Tibial nerve (tissue), 4 donors: Measurements from ENCODE around the gene SLC25A21. TPM values are rescaled to one million over a fixed set of nuclear protein-coding genes. Genes with fewer than 3 reads are reported as not detected.

Source experiments
- DNase-seq, 2 donors: peaks; one replicate each; pipeline ENCODE4 v3.0.0-alpha.2; 2019; ENCODE audit warnings: low spot score in 2 of 2
- H3K27ac ChIP-seq, 4 donors: fragments of 200-600 bp; sonication (generic) in 3 of 4; one replicate each; pipeline ENCODE4 v1.5.1; 2017 to 2019; ENCODE audit warnings: mild to moderate bottlenecking in 1 of 4
- H3K27me3 ChIP-seq, 2 donors: fragments of 200-600 bp; sonication (generic) in 1 of 2; one replicate each; pipeline versions ENCODE4 v1.5.1 to v1.6.0; 2017 to 2019
- H3K36me3 ChIP-seq, 3 donors: fragments of 200-600 bp; sonication (generic); one replicate each; pipeline ENCODE4 v1.5.1; 2018 to 2019
- H3K4me1 ChIP-seq, 4 donors: fragments of 200-600 bp; sonication (generic) in 3 of 4; one replicate each; pipeline ENCODE4 v1.5.1; 2017 to 2019
- H3K4me3 ChIP-seq, 4 donors: fragments of 200-600 bp; sonication (generic) in 3 of 4; one replicate each; pipeline ENCODE4 v1.5.1; 2017 to 2019; ENCODE audit warnings: mild to moderate bottlenecking in 1 of 4, moderate library complexity in 1 of 4
- H3K9me3 ChIP-seq, 4 donors: fragments of 200-600 bp; sonication (generic) in 3 of 4; one replicate each; pipeline ENCODE4 v1.5.1; 2017 to 2019
- CTCF ChIP-seq, 5 experiments: fragments of 200-600 bp in 3 of 5; fragments of 450-650 bp in 2 of 5; sonication (generic) in 3 of 5; IDR thresholded peaks; one replicate each; pipeline ENCODE4 v1.5.1; 2016 to 2019; ENCODE audit warnings: antibody characterized with exemption in 5 of 5, mild to moderate bottlenecking in 3 of 5, moderate library complexity in 2 of 5
- EP300 ChIP-seq, 2 donors: sonication (generic); formaldehyde crosslinking; IDR thresholded peaks; one replicate each; pipeline ENCODE4 v1.6.1; 2017; ENCODE audit warnings: antibody characterized with exemption in 2 of 2, mild to moderate bottlenecking in 1 of 2
- POLR2A ChIP-seq, 2 donors: fragments of 450-650 bp; IDR thresholded peaks; one replicate each; pipeline ENCODE4 v1.6.1; 2017; ENCODE audit warnings: antibody characterized with exemption in 2 of 2, mild to moderate bottlenecking in 2 of 2, moderate library complexity in 2 of 2
- WGBS, 2 donors: methylation state at CpG; one replicate each; pipeline ENCODE4 v1.1.5; 2018; 5-methylcytosine and 5-hydroxymethylcytosine counted together
- total RNA-seq, 4 donors: library from RNA; depleted of rRNA; stranded (reverse); fragments of >200 nt; gene quantifications; one replicate each; pipeline ENCODE4 v1.1.0, GENCODE V29; 2016

Gene SLC25A21
- total RNA-seq, 4 donors from 2014 or later: 0.30 to 0.98 (median 0.42) TPM; not detected in 1

- Histone ChIP-seq H3K4me1 (no peaks in the 10 kb centered on the region), H3K27ac (no peak overlapping the region), H3K36me3 (no peaks in the 10 kb centered on the region), H3K4me3 (no peak overlapping the region), H3K27me3 (no peaks in the 10 kb centered on the region), H3K9me3 (no peaks in the 10 kb centered on the region)
- TF ChIP-seq POLR2A (IDR thresholded peaks at IDR 0.05) (no peak), CTCF (IDR thresholded peaks at IDR 0.05) (no peak), EP300 (IDR thresholded peaks at IDR 0.05) (no peak)
- DNase-seq: no peak
- 86 to 89% methylated on average over 5 of the region's 5 CpGs for WGBS, 2 donors
These were observed 195.8 kb downstream of the SLC25A21 start for GRCh38 chr14:36976571-36977023.

GRCh38 chr14:36975834-36976233 is 196.6 kb downstream of the SLC25A21 start:
- no peak for TF ChIP-seq EP300 (IDR thresholded peaks at IDR 0.05)
- no peak for DNase-seq
- 81 to 94% methylated on average over 3 of the region's 3 CpGs for WGBS, 2 donors
- Histone ChIP-seq H3K4me3 (no peak overlapping the region), H3K9me3 (no peaks in the 10 kb centered on the region), H3K27ac (no peak overlapping the region), H3K27me3 (no peaks in the 10 kb centered on the region), H3K4me1 (no peaks in the 10 kb centered on the region), H3K36me3 (no peaks in the 10 kb centered on the region)

GRCh38 chr14:36974985-36975384 is 197.4 kb downstream of the SLC25A21 start:
- 79 to 91% methylated on average over 2 of the region's 2 CpGs for WGBS, 2 donors
- TF ChIP-seq CTCF (IDR thresholded peaks at IDR 0.05) (no peak), EP300 (IDR thresholded peaks at IDR 0.05) (no peak), POLR2A (IDR thresholded peaks at IDR 0.05) (no peak)
- Histone ChIP-seq H3K27ac (no peak overlapping the region), H3K4me1 (no peaks in the 10 kb centered on the region), H3K9me3 (no peaks in the 10 kb centered on the region), H3K27me3 (no peaks in the 10 kb centered on the region), H3K36me3 (no peaks in the 10 kb centered on the region), H3K4me3 (no peak overlapping the region)
- no peak for DNase-seq

- Histone ChIP-seq H3K36me3 (no peaks in the 10 kb centered on the region), H3K27me3 (no peaks in the 10 kb centered on the region), H3K4me1 (no peaks in the 10 kb centered on the region), H3K4me3 (no peak overlapping the region), H3K9me3 (no peaks in the 10 kb centered on the region), H3K27ac (no peak overlapping the region)
- 38 to 39% methylated on average over 1 of the region's 1 CpG for WGBS, 2 donors
- no peak for DNase-seq
- TF ChIP-seq CTCF (IDR thresholded peaks at IDR 0.05) (no peak), POLR2A (IDR thresholded peaks at IDR 0.05) (no peak)
These were observed 198.5 kb downstream of the SLC25A21 start for GRCh38 chr14:36973806-36974442.

- WGBS, 2 donors: 95 to 97% methylated on average over 9 of the region's 9 CpGs
- H3K4me3 ChIP-seq: no peak overlapping the region
- DNase-seq: no peak
These were observed 201.0 kb downstream of the SLC25A21 start for GRCh38 chr14:36971263-36971855.

More at GRCh38 chr14:36971263-36971855, 201.0 kb downstream of the SLC25A21 start:
- no peaks in the 10 kb centered on the region for H3K27me3 ChIP-seq
- TF ChIP-seq POLR2A (IDR thresholded peaks at IDR 0.05) (no peak), CTCF (IDR thresholded peaks at IDR 0.05) (no peak), EP300 (IDR thresholded peaks at IDR 0.05) (no peak)
- H3K4me1 ChIP-seq: no peaks in the 10 kb centered on the region
- no peak overlapping the region for H3K27ac ChIP-seq
- no peaks in the 10 kb centered on the region for H3K36me3 ChIP-seq
- no peaks in the 10 kb centered on the region for H3K9me3 ChIP-seq
